Measurements from ENCODE around the gene SHCBP1L.
"Not testable (repeated sequence)": the region's sequence is repeated elsewhere in the genome, so short reads cannot be mapped to it uniquely, and the experiment has no call there.

Gene SHCBP1L

GRCh38 chr1:182960046-182960445, 7.1 kb upstream of the SHCBP1L start:
- Histone ChIP-seq H3K36me3 (ENCODE audit: control insufficient read depth, insufficient read depth, low read length) (no peaks in the 10 kb centered on the region), H3K9me3 (ENCODE audit: control insufficient read depth, insufficient read depth, low read length) (no peaks in the 10 kb centered on the region), H3K4me3 (ENCODE audit: low read depth, low read length) (no peak overlapping the region), H3K9ac (ENCODE audit: low read depth, low read length) (no peak overlapping the region), H3K4me1 (ENCODE audit: control insufficient read depth, insufficient read depth, low read length) (peaks cover 8% of the 10 kb centered on the region), H3K27me3 (ENCODE audit: control insufficient read depth, insufficient read depth, low read length) (no peaks in the 10 kb centered on the region)

- Histone ChIP-seq H3K9me3 (ENCODE audit: control insufficient read depth, insufficient read depth, low read length) (no peaks in the 10 kb centered on the region), H3K9ac (ENCODE audit: low read depth, low read length) (no peak overlapping the region), H3K4me3 (ENCODE audit: low read depth, low read length) (no peak overlapping the region), H3K36me3 (ENCODE audit: control insufficient read depth, insufficient read depth, low read length) (no peaks in the 10 kb centered on the region), H3K27me3 (ENCODE audit: control insufficient read depth, insufficient read depth, low read length) (no peaks in the 10 kb centered on the region), H3K4me1 (ENCODE audit: control insufficient read depth, insufficient read depth, low read length) (peaks cover 7% of the 10 kb centered on the region)
Observed at GRCh38 chr1:182957902-182958395, 5.0 kb upstream of the SHCBP1L start.

DNA sequence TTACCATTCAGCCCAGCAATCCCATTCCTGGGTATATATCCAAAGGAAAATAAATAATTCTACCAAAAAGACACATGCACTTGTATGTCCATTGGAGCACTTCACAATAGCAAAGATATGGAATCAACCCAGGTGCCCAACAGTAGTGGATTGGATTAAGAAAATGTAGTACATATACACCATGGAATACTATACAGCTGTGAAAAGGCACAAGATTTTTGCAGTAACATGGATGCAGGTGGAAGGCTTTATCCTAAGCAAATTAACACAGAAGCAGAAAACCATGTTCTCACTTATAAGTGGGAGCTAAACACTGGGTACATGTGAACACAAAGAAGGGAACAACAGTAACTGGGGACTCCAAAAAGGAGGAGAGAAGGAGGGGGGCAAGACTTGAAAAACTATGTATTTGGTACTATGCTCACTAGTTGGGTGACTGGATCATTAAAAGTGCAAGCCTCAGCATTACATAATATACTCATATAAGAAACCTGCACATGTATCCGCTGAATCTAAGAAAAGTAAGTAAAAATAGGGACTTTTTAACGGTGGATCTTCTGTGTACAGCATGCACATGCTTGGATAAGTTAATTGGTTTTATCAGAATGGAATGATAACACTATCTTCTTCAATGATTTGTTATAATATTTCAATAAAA, 3.9 kb upstream of the SHCBP1L start:
- no peaks in the 10 kb centered on the region for H3K36me3 ChIP-seq (ENCODE audit: control insufficient read depth, insufficient read depth, low read length)
- H3K9me3 ChIP-seq (ENCODE audit: control insufficient read depth, insufficient read depth, low read length): no peaks in the 10 kb centered on the region
- no peaks in the 10 kb centered on the region for H3K27me3 ChIP-seq (ENCODE audit: control insufficient read depth, insufficient read depth, low read length)
- H3K4me3 ChIP-seq (ENCODE audit: low read depth, low read length): no peak overlapping the region
- peaks cover 3% of the 10 kb centered on the region for H3K4me1 ChIP-seq (ENCODE audit: control insufficient read depth, insufficient read depth, low read length)
- no peak overlapping the region for H3K9ac ChIP-seq (ENCODE audit: low read depth, low read length)

DNA sequence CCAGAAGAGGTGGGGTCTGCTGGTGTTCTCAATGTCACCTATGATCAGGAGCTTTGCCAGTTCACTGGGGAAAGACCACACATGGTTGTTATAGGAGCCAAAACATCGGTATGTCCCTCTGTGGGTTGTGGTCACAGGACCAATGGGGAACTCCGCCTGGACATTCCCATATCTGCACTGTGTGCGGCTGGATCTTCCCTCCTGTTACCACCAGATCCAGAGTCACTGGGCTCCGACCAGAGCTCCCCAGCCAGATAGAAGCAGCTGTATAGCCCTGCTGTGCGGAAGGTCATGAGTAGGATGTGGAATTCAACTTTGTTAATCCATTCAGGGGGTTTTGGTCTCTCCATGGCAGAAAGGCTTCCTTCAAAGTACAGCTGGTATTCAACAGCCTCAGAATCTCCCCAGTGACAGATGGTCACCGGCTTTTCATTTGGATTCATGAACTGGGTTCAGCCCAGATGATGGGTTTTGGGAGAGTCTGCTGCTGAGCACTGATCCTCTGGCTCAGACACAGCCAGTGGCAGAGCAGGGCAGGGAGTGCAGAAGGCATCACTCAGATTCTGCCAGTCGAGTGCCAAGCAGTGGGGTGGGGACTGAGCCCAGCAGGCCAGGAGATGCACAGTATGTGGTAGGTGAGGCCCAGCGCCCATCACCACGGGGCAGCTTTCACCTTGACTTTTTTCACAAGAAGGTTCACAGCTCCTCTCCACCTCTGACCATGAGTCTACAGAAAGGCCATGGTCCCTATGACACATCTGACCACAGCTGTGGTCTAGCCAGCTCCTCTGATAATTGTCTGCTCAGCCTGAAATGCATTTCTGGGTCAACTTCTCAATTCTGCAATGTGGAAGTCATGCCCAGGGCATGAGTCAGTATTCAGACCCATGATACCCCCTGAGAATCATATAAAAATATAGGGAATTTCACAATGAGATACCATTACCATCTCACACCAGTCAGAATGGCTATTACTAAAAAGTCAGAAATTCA, 2.9 kb upstream of the SHCBP1L start:
- Histone ChIP-seq H3K4me3 (ENCODE audit: low read depth, low read length) (no peak overlapping the region), H3K4me1 (ENCODE audit: control insufficient read depth, insufficient read depth, low read length) (peaks cover 3% of the 10 kb centered on the region), H3K9ac (ENCODE audit: low read depth, low read length) (no peak overlapping the region), H3K9me3 (ENCODE audit: control insufficient read depth, insufficient read depth, low read length) (no peaks in the 10 kb centered on the region), H3K36me3 (ENCODE audit: control insufficient read depth, insufficient read depth, low read length) (no peaks in the 10 kb centered on the region), H3K27me3 (ENCODE audit: control insufficient read depth, insufficient read depth, low read length) (no peaks in the 10 kb centered on the region)

DNA sequence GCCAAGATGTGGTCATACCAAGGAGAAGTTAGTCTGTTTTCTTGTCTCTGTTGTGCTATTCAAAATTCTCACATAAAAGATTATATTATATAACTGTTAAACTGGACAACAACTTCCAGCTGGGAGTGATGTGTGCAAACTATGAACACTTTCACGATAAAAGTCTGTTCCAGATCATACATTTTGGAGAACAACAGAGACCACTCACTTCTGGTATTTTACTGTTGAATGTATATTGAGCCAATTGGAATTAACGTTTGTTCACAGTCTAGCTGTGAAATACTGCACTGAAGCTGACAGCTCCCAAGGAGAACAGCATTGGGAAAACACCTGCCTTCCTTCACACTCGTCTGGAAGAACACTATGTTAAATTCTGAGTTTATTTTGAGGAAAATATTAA, 860 bp upstream of the SHCBP1L start:
- no peaks in the 10 kb centered on the region for H3K9me3 ChIP-seq (ENCODE audit: control insufficient read depth, insufficient read depth, low read length)
- H3K27me3 ChIP-seq (ENCODE audit: control insufficient read depth, insufficient read depth, low read length): no peaks in the 10 kb centered on the region
- H3K4me1 ChIP-seq (ENCODE audit: control insufficient read depth, insufficient read depth, low read length): peaks cover 3% of the 10 kb centered on the region
- H3K9ac ChIP-seq (ENCODE audit: low read depth, low read length): no peak overlapping the region
- H3K4me3 ChIP-seq (ENCODE audit: low read depth, low read length): no peak overlapping the region
- no peaks in the 10 kb centered on the region for H3K36me3 ChIP-seq (ENCODE audit: control insufficient read depth, insufficient read depth, low read length)

- H3K9ac ChIP-seq (ENCODE audit: low read depth, low read length); H3K4me1 ChIP-seq (ENCODE audit: control insufficient read depth, insufficient read depth, low read length): not testable (repeated sequence)
Observed at GRCh38 chr1:182943336-182943735, 9.6 kb downstream of the SHCBP1L start.

DNA sequence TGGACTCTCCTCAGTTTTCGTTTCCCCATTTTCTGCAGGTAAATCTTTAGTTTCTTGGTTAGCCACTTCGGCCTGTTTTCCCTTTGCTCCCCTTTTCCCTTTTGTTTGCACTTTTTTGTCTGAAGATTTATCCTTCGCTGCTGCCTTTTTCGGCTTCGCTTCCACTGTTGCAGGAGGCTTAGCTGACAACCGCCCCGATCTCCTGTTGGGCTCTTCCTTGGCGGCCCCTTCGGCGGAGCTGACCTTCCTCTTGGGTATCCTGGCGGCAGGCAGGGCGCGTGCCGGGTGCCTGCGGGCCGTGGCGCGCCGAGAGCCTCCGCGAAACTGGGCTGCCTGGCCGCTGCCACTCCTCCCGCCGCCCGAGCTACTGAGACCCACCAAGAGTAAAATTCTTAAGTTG, 10.8 kb downstream of the SHCBP1L start:
- not testable (repeated sequence) for H3K36me3 ChIP-seq (ENCODE audit: control insufficient read depth, insufficient read depth, low read length); H3K9me3 ChIP-seq (ENCODE audit: control insufficient read depth, insufficient read depth, low read length); H3K4me3 ChIP-seq (ENCODE audit: low read depth, low read length); H3K27me3 ChIP-seq (ENCODE audit: control insufficient read depth, insufficient read depth, low read length); H3K9ac ChIP-seq (ENCODE audit: low read depth, low read length); H3K4me1 ChIP-seq (ENCODE audit: control insufficient read depth, insufficient read depth, low read length)

More at GRCh38 chr1:182943336-182943735, 9.6 kb downstream of the SHCBP1L start:
- not testable (repeated sequence) for H3K4me3 ChIP-seq (ENCODE audit: low read depth, low read length); H3K36me3 ChIP-seq (ENCODE audit: control insufficient read depth, insufficient read depth, low read length); H3K9me3 ChIP-seq (ENCODE audit: control insufficient read depth, insufficient read depth, low read length); H3K27me3 ChIP-seq (ENCODE audit: control insufficient read depth, insufficient read depth, low read length)

DNA sequence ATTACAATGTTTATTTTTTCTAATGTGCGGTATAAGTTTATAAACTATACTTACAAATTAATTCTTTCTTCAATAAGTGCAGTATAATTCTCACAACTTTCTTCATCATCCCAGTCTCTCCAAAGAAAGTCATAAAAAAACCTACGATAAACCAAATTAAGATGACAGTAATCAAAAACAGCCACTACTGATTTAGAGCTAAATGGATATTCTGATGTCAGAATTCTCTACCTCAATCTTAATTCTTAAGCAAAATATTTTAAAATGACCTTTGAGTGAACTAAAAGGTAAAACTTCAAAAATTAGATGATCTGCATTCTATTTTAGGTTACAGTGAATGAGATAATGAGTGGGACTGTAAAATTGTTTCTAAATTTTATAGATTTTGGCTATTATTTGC, 13.6 kb downstream of the SHCBP1L start:
- Histone ChIP-seq H3K9me3 (ENCODE audit: control insufficient read depth, insufficient read depth, low read length) (no peaks in the 10 kb centered on the region), H3K4me3 (ENCODE audit: low read depth, low read length) (no peak overlapping the region), H3K4me1 (ENCODE audit: control insufficient read depth, insufficient read depth, low read length) (no peaks in the 10 kb centered on the region), H3K9ac (ENCODE audit: low read depth, low read length) (no peak overlapping the region), H3K27me3 (ENCODE audit: control insufficient read depth, insufficient read depth, low read length) (peaks cover 2% of the 10 kb centered on the region), H3K36me3 (ENCODE audit: control insufficient read depth, insufficient read depth, low read length) (no peaks in the 10 kb centered on the region)

DNA sequence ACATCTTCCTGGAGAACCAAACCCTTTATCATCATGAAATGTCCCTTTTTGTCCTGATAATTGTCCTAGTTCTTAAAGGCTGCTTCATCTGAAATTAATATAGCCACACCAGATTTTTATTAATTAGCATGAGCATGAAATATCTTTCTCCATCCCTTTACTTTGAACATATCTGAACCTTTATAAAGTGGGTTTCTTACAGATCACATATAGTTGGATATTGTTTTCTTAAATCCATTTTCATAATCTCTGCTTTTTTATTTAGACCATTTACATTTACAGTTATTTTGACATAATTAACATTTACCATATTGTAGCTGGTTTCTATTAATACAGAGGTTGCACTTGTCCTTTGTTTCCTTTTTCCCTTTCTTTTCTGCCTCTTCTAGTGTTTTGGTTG, 17.2 kb downstream of the SHCBP1L start:
- H3K9me3 ChIP-seq (ENCODE audit: control insufficient read depth, insufficient read depth, low read length): no peaks in the 10 kb centered on the region
- H3K4me3 ChIP-seq (ENCODE audit: low read depth, low read length): no peak overlapping the region

GRCh38 chr1:182930985-182931384, 22.0 kb downstream of the SHCBP1L start:
- no peaks in the 10 kb centered on the region for H3K36me3 ChIP-seq (ENCODE audit: control insufficient read depth, insufficient read depth, low read length)
- no peaks in the 10 kb centered on the region for H3K9me3 ChIP-seq (ENCODE audit: control insufficient read depth, insufficient read depth, low read length)
- H3K9ac ChIP-seq (ENCODE audit: low read depth, low read length): no peak overlapping the region
- no peaks in the 10 kb centered on the region for H3K27me3 ChIP-seq (ENCODE audit: control insufficient read depth, insufficient read depth, low read length)
- no peaks in the 10 kb centered on the region for H3K4me1 ChIP-seq (ENCODE audit: control insufficient read depth, insufficient read depth, low read length)
- H3K4me3 ChIP-seq (ENCODE audit: low read depth, low read length): no peak overlapping the region

More for the DNA sequence above, 17.2 kb downstream of the SHCBP1L start:
- no peak overlapping the region for H3K9ac ChIP-seq (ENCODE audit: low read depth, low read length)
- no peaks in the 10 kb centered on the region for H3K27me3 ChIP-seq (ENCODE audit: control insufficient read depth, insufficient read depth, low read length)
- H3K4me1 ChIP-seq (ENCODE audit: control insufficient read depth, insufficient read depth, low read length): no peaks in the 10 kb centered on the region
- no peaks in the 10 kb centered on the region for H3K36me3 ChIP-seq (ENCODE audit: control insufficient read depth, insufficient read depth, low read length)

GRCh38 chr1:182927693-182928433, 25.1 kb downstream of the SHCBP1L start:
- Histone ChIP-seq H3K36me3 (ENCODE audit: control insufficient read depth, insufficient read depth, low read length) (no peaks in the 10 kb centered on the region), H3K9ac (ENCODE audit: low read depth, low read length) (no peak overlapping the region), H3K4me1 (ENCODE audit: control insufficient read depth, insufficient read depth, low read length) (no peaks in the 10 kb centered on the region), H3K9me3 (ENCODE audit: control insufficient read depth, insufficient read depth, low read length) (no peaks in the 10 kb centered on the region), H3K4me3 (ENCODE audit: low read depth, low read length) (no peak overlapping the region), H3K27me3 (ENCODE audit: control insufficient read depth, insufficient read depth, low read length) (no peaks in the 10 kb centered on the region)
